GM12878 (cell line): ENCODE data around the gene RALGAPA1.

ENCODE experiments used
- CREM ChIP-seq: IDR thresholded peaks from 2 replicates; pipeline ENCODE4 v1.6.1; 2014; ENCODE audit warnings: antibody characterized with exemption, low read depth
- CTCF ChIP-seq, 3 experiments: IDR thresholded peaks in 2 of 3; conservative IDR thresholded peaks in 1 of 3; 2 replicates each; pipeline ENCODE4 v1.5.1; 2011; ENCODE audit warnings: low read depth in 3 of 3, low read length in 3 of 3, mild to moderate bottlenecking in 3 of 3, control low read depth in 2 of 3, moderate library complexity in 2 of 3, inconsistent platforms in 1 of 3, mixed read lengths in 1 of 3; ENCODE audit not compliant: control insufficient read depth in 2 of 3, insufficient read depth in 1 of 3; ENCODE audit errors: extremely low read depth in 1 of 3
- JUND ChIP-seq: IDR thresholded peaks from 2 replicates; pipeline ENCODE4 v1.6.1; 2012; ENCODE audit warnings: low read depth, mild to moderate bottlenecking, low read length, improper control_type of control experiment, moderate library complexity
- RELA ChIP-seq: fragments of 450-650 bp; IDR thresholded peaks from 2 replicates; pipeline ENCODE4 v1.8.0; 2014; ENCODE audit warnings: borderline replicate concordance; ENCODE audit not compliant: partially characterized antibody
- SPI1 ChIP-seq: IDR thresholded peaks from 2 replicates; pipeline ENCODE4 v1.6.1; 2011; ENCODE audit warnings: low read depth, mild to moderate bottlenecking, low read length, moderate library complexity, borderline replicate concordance; ENCODE audit not compliant: insufficient read depth

- no peak for TF ChIP-seq SPI1
- TF ChIP-seq JUND = no peak
- no peak for TF ChIP-seq CREM
- no peak for TF ChIP-seq CTCF (IDR thresholded peaks at IDR 0.05 in 2 of 3, conservative IDR thresholded peaks at IDR 0.05 in 1 of 3; ENCODE audit: control insufficient read depth in 2 of 3, extremely low read depth in 1 of 3, insufficient read depth in 1 of 3, low read depth in 3 of 3, low read length in 3 of 3)
- no peak for TF ChIP-seq RELA
Observed at GRCh38 chr14:35512765-35513164, 296.3 kb downstream of the RALGAPA1 start.
